Activated CD4-positive, alpha-beta T cell treated with anti-CD3 and anti-CD28 coated beads for 24 hours (primary cell): Measurements from ENCODE around the gene DOCK10.

Experiments used
- DNase-seq, 2 donors: peaks; one replicate each; pipeline ENCODE4 v3.0.0-alpha.2; 2020; ENCODE audit warnings: low read depth in 2 of 2

Gene DOCK10

DNA sequence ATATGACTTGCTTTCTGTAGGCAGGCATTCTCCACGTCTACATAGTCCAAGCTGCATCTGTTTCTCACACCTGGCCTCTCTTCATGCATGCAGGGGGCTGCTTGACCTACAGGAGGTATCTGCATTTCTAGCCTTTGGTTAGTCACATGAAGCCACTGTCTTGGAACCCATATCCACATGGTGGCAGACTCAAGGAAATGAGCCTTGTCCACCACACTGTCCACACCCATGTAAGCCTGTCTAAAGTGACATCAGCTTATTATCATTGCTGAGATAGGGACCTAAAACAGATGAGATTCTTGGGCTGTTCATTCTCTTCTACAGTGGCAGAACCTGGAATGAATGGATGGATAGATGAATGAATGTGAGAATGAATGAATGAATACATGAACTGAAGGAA lies 160.4 kb downstream of the DOCK10 start:
- DNase-seq: no peak

DNA sequence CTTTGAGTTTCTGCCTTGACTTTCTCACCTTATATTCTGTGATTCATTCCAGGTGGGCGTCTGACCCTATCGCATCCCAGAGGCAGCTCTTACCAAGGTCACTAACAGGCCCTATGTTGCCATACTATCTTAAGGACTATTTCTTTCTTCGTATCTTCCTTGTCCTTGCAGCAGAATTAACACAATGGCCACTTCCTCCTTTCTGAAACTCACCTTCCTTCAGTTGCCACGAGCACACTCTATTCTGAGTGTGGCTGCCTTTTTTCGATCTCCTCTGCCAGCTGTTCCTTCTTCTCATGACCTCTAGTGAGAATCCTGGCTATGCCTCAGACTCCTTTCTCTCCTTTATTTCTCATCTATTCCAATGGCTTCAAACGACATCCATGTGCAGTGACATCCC lies 165.7 kb downstream of the DOCK10 start:
- no peak for DNase-seq

GRCh38 chr2:224875841-224876240 lies 166.4 kb downstream of the DOCK10 start:
- no peak for DNase-seq

DNA sequence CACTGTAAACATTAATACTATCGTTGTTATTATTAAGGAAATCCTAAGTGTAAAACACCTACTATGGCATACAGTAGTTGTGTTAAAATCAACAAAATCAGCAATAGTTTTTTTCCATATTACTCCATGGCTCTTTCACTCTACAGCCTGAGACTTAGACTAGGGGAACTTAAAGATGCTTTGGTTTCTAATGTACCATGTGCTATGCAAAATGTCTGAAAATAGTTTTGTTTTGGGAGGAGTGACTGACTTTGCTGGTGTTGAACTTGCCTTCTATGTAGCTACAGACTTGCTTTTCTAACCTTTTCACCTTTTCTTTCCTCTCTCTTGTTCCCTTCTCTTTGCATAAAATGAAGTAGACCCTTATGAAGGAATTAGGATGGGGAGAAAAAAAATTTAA lies 167.1 kb downstream of the DOCK10 start:
- DNase-seq: no peak

GRCh38 chr2:224871813-224872212 lies 170.5 kb downstream of the DOCK10 start:
- no peak for DNase-seq

- DNase-seq: no peak
Observed at GRCh38 chr2:224870341-224870740, 171.9 kb downstream of the DOCK10 start.

- DNase-seq: no peak
Observed at GRCh38 chr2:224869601-224870233, 172.6 kb downstream of the DOCK10 start.

DNA sequence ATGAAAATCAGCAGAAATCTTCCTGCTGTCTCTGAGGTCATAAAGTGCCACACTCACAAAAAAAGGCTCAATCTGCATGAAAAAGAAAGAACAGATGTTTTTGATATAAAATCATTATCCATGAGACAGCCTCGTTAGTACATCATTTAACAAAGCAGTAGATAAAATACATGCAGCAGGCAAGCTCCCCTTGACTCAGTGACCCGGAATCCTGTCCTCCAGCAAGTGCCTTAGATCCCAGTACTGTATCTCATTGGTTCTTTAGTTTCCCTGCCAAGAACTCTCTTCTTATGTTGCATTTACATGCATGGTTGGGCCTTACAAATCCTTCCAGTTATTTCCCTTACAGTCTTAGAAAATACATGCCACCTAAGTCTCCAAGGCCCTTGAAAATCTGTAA lies 177.3 kb downstream of the DOCK10 start:
- no peak for DNase-seq

GRCh38 chr2:224861266-224861665 lies 181.0 kb downstream of the DOCK10 start:
- no peak for DNase-seq

GRCh38 chr2:224860786-224861185 lies 181.5 kb downstream of the DOCK10 start:
- no peak for DNase-seq

DNA sequence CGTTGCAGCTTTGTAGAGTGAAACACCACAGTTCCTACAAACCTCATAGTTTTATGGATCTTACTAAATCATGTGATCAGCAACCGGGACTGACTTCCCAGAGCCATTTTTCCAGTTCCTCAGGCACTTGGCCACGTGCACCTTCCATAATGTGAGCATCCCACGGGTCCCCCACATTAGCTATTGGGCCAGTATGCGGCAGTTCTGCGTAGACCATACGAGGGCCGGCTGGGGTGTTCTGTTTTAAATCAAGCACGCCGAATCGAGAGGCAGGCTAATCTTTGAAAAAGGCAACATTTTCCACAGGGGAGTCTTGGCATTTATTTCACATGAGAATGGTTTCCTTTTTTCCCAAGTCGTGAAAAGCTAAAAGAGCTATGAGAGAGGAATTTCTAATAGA lies 190.5 kb downstream of the DOCK10 start:
- no peak for DNase-seq

DNA sequence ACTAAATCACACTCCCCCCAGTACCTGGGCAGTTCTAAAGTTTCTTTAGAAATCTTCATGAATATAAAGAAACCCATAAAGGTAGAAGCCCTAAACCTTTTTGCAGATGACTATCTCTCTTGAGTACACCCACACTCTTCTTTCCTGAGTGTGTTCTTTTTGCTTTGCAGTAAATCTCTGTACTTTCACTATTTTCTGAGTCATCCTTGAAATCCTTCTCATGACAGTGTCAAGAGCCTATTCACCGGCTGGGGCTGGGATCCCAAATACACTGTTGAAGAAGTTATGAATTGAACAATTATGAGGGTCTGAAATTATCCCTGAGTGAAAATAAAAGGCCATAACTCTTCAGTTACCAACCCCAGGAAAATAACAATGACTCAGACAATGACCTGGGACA lies 192.2 kb downstream of the DOCK10 start:
- DNase-seq: no peak

DNA sequence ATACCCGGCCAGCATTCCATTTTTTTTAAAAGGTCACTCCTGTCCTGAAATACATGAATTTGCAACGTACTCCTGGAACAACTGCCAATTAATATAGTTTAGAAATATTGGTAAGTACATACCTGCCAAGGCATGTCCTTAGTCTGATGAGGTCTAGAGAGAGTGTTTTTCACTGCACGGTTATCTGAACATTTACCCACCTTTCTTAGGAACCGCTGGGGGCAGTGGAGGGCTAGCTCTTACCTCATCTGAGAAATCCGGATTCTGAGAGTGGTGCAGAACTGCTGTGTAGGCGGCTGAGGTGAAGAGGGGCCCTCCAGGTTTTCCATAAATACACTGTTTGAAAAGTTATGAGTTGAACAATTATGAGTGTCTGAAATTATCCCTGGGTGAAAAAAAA lies 193.0 kb downstream of the DOCK10 start:
- no peak for DNase-seq

GRCh38 chr2:224847961-224848850 lies 194.1 kb downstream of the DOCK10 start:
- no peak for DNase-seq

DNA sequence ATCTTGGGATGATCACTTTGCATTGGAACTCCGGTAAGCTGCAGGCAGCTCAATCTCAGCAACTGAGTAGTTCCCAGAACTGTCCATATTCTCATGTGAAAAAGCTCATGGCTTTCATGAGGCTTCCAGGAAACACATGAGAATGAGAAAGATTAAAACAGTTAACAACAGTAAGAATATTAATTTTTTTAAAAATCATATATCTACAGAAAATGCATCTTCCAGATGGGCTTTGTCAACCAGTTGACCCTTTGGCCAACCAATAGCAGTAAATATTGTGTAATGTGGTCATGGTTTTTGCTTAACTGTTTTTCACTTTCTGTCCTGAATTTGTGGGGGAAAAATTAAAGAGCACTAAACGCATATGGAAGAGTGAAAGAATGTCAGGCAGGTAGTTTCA lies 194.9 kb downstream of the DOCK10 start:
- DNase-seq: no peak

DNA sequence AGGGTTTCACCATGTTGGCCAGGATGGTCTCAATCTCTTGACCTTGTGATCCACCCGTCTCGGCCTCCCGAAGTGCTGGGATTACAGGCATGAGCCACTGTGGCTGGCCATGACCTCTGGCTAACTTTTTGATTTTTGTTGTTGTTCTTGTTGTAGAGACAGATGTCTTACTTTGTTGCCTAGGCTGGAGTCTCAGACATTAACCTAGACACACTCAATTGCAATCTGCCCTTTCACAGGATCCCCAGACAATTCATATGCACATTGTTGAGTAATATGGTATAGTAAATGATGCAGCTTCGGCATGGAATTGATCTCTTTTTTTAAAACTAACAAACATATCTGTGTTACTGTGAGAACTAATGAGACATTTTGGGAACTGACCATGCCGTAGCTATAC lies 195.6 kb downstream of the DOCK10 start:
- DNase-seq: no peak

- no peak for DNase-seq
Observed at GRCh38 chr2:224846161-224846560, 196.1 kb downstream of the DOCK10 start.

- no peak for DNase-seq
Observed at GRCh38 chr2:224843141-224843540, 199.1 kb downstream of the DOCK10 start.

- DNase-seq: no peak
Observed at GRCh38 chr2:224841910-224842309, 200.4 kb downstream of the DOCK10 start.

DNA sequence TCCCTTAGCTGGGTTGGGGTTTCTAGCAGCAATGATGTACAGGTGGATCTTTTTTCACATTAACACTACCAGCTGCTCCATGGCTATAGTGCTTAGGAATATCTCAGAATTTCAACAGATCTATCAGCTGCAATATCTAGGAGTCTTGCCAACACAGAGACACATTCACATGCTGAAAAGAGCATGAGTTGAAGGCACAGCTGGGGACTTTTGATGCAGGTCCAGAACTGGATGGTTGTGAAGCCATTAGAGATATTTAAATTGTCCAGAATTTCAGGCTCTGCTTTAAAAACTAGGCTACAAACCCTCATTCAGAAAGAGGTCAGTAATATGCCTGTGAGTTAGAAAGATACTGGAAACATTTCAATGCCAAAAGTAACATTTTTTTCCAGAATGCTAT lies 203.9 kb downstream of the DOCK10 start:
- DNase-seq: no peak

GRCh38 chr2:224837558-224837957 lies 204.7 kb downstream of the DOCK10 start:
- DNase-seq: no peak

- DNase-seq: no peak
Observed at GRCh38 chr2:224837066-224837465, 205.2 kb downstream of the DOCK10 start.

GRCh38 chr2:224836263-224836662 lies 206.0 kb downstream of the DOCK10 start:
- DNase-seq: no peak
